GM23248 (cell line): ENCODE data around the gene PIGO. TPM values are rescaled to one million over a fixed set of nuclear protein-coding genes. Genes with fewer than 3 reads are reported as not detected.

Experiments
- DNase-seq: peaks from one replicate; pipeline ENCODE4 v3.0.0-alpha.2; 2015
- H2AFZ ChIP-seq: fragments of 200-600 bp; sonication (generic); 2 replicates; pipeline ENCODE4 v1.6.1; 2016; ENCODE audit warnings: antibody characterized with exemption
- H3F3A ChIP-seq: fragments of 200-600 bp; sonication (generic); 2 replicates; pipeline ENCODE4 v1.6.1; 2016; ENCODE audit warnings: mild to moderate bottlenecking, antibody characterized with exemption, mixed run types; ENCODE audit not compliant: insufficient read depth
- H3K27ac ChIP-seq: fragments of 200-600 bp; sonication (generic); 2 replicates; pipeline ENCODE4 v1.5.1; 2016; ENCODE audit warnings: mild to moderate bottlenecking
- H3K27me3 ChIP-seq: fragments of 200-600 bp; sonication (generic); replicated peaks from 2 replicates; pipeline ENCODE4 v1.6.1; 2016; ENCODE audit warnings: mild to moderate bottlenecking; ENCODE audit not compliant: insufficient read depth
- H3K36me3 ChIP-seq: fragments of 200-600 bp; sonication (generic); 2 replicates; pipeline ENCODE4 v1.6.1; 2016; ENCODE audit warnings: low read depth, mild to moderate bottlenecking
- H3K4me1 ChIP-seq: fragments of 200-600 bp; sonication (generic); 2 replicates; pipeline ENCODE4 v1.6.1; 2016; ENCODE audit warnings: mild to moderate bottlenecking; ENCODE audit not compliant: insufficient read depth
- H3K4me2 ChIP-seq: fragments of 200-600 bp; sonication (generic); one replicate; pipeline ENCODE4 v1.6.1; 2016; ENCODE audit warnings: mild to moderate bottlenecking; ENCODE audit not compliant: unreplicated experiment
- H3K4me3 ChIP-seq: fragments of 200-600 bp; sonication (generic); 2 replicates; pipeline ENCODE4 v1.5.1; 2016; ENCODE audit warnings: mild to moderate bottlenecking
- H3K79me2 ChIP-seq: fragments of 200-600 bp; sonication (generic); 2 replicates; pipeline ENCODE4 v1.6.1; 2016; ENCODE audit warnings: mild to moderate bottlenecking; ENCODE audit not compliant: insufficient read depth
- H3K9ac ChIP-seq: fragments of 200-600 bp; sonication (generic); 2 replicates; pipeline ENCODE4 v1.6.1; 2016; ENCODE audit warnings: mild to moderate bottlenecking
- H3K9me2 ChIP-seq: fragments of 200-600 bp; sonication (generic); 2 replicates; pipeline ENCODE4 v1.6.1; 2016; ENCODE audit warnings: mixed run types, mild to moderate bottlenecking, moderate library complexity; ENCODE audit not compliant: insufficient read depth
- H3K9me3 ChIP-seq: fragments of 200-600 bp; sonication (generic); one replicate; pipeline ENCODE4 v1.6.1; 2017; ENCODE audit warnings: low read depth
- H4K20me1 ChIP-seq: fragments of 200-600 bp; sonication (generic); 2 replicates; pipeline ENCODE4 v1.6.0; 2016; ENCODE audit not compliant: insufficient read depth
- EZH2 ChIP-seq: fragments of 200-600 bp; sonication (generic); IDR thresholded peaks from 2 replicates; pipeline ENCODE4 v1.6.1; 2018; ENCODE audit warnings: antibody characterized with exemption, mild to moderate bottlenecking; ENCODE audit not compliant: insufficient read depth, poor library complexity, severe bottlenecking
- EZH2phosphoT487 ChIP-seq: fragments of 200-600 bp; sonication (generic); IDR thresholded peaks from 2 replicates; pipeline ENCODE4 v1.6.1; 2018; ENCODE audit warnings: antibody characterized with exemption, moderate library complexity, mild to moderate bottlenecking, low read depth; ENCODE audit not compliant: insufficient read depth
- WGBS, 2 experiments: methylation state at CpG; one replicate each; pipeline ENCODE4 v1.1.6; 2015 to 2017; ENCODE audit warnings: low lambda C conversion rate in 2 of 2, low coverage in 1 of 2; ENCODE audit errors: missing lambda C conversion rate in 2 of 2; 5-methylcytosine and 5-hydroxymethylcytosine counted together
- in situ Hi-C: fragments of 300-500 bp; cut with MboI; formaldehyde crosslinking; loops from 2 replicates; pipeline ENCODE4 v1.15.0; 2020
- polyA plus RNA-seq: library from polyadenylated mRNA; unstranded; fragments of >200 nt; fragmentation: Nextera tagmentation; extraction: Ambion mirVana; gene quantifications from 2 replicates; pipeline ENCODE4 v1.2.1, GENCODE V29; 2016
- small RNA-seq: library from RNA; depleted of rRNA; stranded (forward); fragments of <200 nt; gene quantifications from one replicate; pipeline ENCODE3, GENCODE V24; 2014; ENCODE audit warnings: low read depth, low replicate concordance
- total RNA-seq: library from RNA; depleted of rRNA; stranded (reverse); fragments of >200 nt; shearing (Covaris generic); gene quantifications from 2 replicates; pipeline ENCODE4 v1.2.3, GENCODE V29; 2014; rRNA removed

Gene PIGO
- total and polyA plus RNA-seq, 2 experiments from 2014 or later, result 17.4 to 18.6 TPM

DNA sequence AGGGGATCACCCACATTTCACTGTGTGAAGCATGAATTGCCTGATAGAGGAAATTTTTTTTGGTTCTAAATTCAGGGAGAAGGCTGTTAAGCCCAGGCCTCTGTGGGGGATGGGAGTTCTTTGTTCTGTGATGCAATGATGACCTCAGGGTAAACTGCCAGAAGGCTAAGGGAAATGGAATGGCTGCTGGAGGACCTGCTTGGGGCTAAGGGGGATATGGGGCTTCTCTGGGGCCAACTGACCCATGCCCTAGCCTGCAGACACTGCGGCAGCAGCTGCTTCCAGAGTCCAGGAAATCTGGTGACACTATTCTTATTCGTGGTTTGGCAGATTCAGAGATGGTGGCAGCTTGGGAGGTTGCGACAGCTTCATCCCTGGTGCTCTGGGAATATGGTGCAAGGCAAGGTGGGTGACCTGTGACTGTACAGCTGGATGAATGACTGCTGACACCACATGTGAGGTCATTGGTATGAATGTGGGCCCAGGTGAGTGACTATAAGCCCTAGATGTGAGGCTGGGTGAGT, 54.2 kb downstream of the PIGO start:
- in situ Hi-C loops, result no loop called here
- no peaks in the 10 kb centered on the region for H3K9me2 ChIP-seq
- H4K20me1 ChIP-seq, result no peaks in the 10 kb centered on the region
- H3K4me2 ChIP-seq, result no peak overlapping the region
- H3K79me2 ChIP-seq, result no peaks in the 10 kb centered on the region
- no peaks in the 10 kb centered on the region for H3K9me3 ChIP-seq
- H3K4me3 ChIP-seq, result no peak overlapping the region
- WGBS, 2 experiments, result 76 to 80% methylated on average over 3 of the region's 3 CpGs
- H3K9ac ChIP-seq, result no peak overlapping the region
- H3K36me3 ChIP-seq, result no peaks in the 10 kb centered on the region
- 0 out of 2 replicates have a peak, but pooled peaks cover 9% of the 10 kb centered on the region for H3F3A ChIP-seq
- DNase-seq, result peak; percentile 57
- no peaks in the 10 kb centered on the region for H3K27me3 ChIP-seq
- H3K4me1 ChIP-seq, result peaks cover 7% of the 10 kb centered on the region; the same call in 1 of the 2 replicates
- TF ChIP-seq EZH2phosphoT487 (no peak), EZH2 (no peak)
- no peak overlapping the region for H2AFZ ChIP-seq
- H3K27ac ChIP-seq, result peak overlapping the region; percentile 27

Small RNAs within 50 kb of the gene (small RNA-seq; reads per million reads assigned to genes)
- gene RN7SL338P, result not detected

Other genes starting within 250 kb of the PIGO start
- gene PHF24, start 138.3 kb downstream of the PIGO start, total RNA-seq, result 0.25 TPM in 1 of 2 replicates, not detected in the other
- 0.34 TPM in 1 of 2 replicates, not detected in the other for gene PHF24, start 138.3 kb downstream of the PIGO start, polyA plus RNA-seq
- gene DNAJB5, start 106.8 kb downstream of the PIGO start, total RNA-seq, result 13.4 and 24.2 TPM in 2 replicates
- 10.7 and 10.9 TPM in 2 replicates for gene DNAJB5, start 106.8 kb downstream of the PIGO start, polyA plus RNA-seq
- gene VCP, start 24.0 kb downstream of the PIGO start, total RNA-seq, result 295 and 329 TPM in 2 replicates
- 252 and 255 TPM in 2 replicates for gene VCP, start 24.0 kb downstream of the PIGO start, polyA plus RNA-seq
- gene FANCG, start 16.6 kb downstream of the PIGO start, total RNA-seq, result 11.5 and 20.0 TPM in 2 replicates
- gene FANCG, start 16.6 kb downstream of the PIGO start, polyA plus RNA-seq, result 15.3 and 15.8 TPM in 2 replicates
- 101 and 124 TPM in 2 replicates for gene STOML2, start 6.5 kb upstream of the PIGO start, total RNA-seq
- gene STOML2, start 6.5 kb upstream of the PIGO start, polyA plus RNA-seq, result 120 and 129 TPM in 2 replicates
- 44.3 and 50.4 TPM in 2 replicates for gene ATOSB, start 19.3 kb upstream of the PIGO start, total RNA-seq
- gene ATOSB, start 19.3 kb upstream of the PIGO start, polyA plus RNA-seq, result 29.4 and 30.5 TPM in 2 replicates
- gene UNC13B, start 65.4 kb upstream of the PIGO start, total RNA-seq, result 11.9 and 15.3 TPM in 2 replicates
- 5.5 and 6.3 TPM in 2 replicates for gene UNC13B, start 65.4 kb upstream of the PIGO start, polyA plus RNA-seq